ENCODE results near the gene FGF12. TPM values are rescaled to one million over a fixed set of nuclear protein-coding genes. Genes with fewer than 3 reads are reported as not detected.

FGF12 gene
- polyA plus RNA-seq, 1 experiment: 0.11 TPM

DNA sequence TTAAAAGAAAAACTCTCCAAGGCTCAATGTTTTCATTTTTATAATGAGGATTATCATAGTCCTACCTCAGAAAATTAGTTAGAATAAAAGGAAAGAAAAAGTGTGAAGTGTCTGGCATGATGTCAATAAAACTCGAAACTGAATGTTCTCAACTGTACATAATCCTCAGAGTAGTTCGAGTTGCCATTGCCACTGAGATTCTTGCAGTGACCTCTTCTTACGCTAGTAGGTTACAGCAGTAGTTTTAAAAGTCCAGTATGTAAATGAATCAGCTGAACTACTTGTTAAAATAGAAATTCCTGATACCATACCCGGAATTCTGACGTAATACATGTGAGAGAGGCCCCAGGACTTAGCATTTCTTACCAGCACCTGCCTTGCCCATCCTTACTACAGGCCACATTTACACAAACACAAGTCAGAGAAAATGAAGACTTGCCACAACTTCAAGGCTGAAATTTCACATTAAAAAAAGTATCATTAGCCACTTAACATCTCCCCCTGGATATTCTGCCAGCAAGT lies 502.6 kb downstream of the FGF12 start:
- TF ChIP-seq CTCF (IDR thresholded peaks at IDR 0.05; ENCODE audit: insufficient read depth, low read depth, low read length): no peak
- POLR2A ChIA-PET: no interaction called here
- CTCF ChIA-PET: no interaction called here

DNA sequence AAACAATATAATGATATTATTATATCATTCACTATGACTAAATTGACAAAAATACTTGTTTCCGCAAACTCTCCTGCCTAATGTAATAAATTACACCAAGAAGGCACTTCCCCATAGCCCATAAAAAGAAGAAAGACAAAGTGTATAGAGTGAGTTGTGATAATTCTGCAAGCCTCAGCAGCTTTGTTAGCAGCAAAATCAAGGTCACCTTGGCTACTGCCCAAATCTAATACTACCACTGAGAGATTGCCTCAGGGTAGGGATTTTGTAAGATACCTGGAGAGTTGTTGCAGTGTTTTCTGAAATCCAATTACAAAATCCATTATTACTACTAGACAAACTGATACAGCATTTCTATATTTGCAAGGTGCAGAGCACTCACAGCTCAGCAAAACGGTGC lies 503.5 kb downstream of the FGF12 start:
- CTCF ChIA-PET: no interaction called here
- DNase-seq (ENCODE audit: low read depth): no peak

More for the DNA sequence above, 502.6 kb downstream of the FGF12 start:
- H3K27me3 ChIP-seq (ENCODE audit: control insufficient read depth, insufficient read depth, low read length): no peaks in the 10 kb centered on the region
- no peaks in the 10 kb centered on the region for H3K36me3 ChIP-seq (ENCODE audit: control insufficient read depth, insufficient read depth, low read length)
- DNase-seq (ENCODE audit: low read depth): no peak
- no peak overlapping the region for H3K4me3 ChIP-seq (ENCODE audit: low read depth, low read length)

DNA sequence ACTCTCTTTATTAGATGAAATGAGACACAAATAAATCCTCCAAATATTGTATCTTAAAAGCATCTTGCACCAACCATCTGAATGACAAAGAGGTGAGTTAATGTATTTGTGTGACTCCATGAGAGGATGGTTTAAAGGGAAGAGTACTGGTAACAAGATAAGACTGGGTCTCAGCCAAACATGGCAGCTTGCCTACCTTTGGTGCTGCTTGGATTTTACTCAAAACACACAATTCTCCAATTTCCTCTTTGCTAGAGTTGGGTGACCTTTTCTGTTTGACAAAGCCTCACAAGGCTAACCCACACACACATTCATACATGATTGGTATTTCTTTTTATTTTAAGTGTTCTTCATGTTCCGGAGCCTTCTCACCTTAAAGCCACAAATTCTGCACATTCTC lies 506.4 kb downstream of the FGF12 start:
- H3K36me3 ChIP-seq (ENCODE audit: control insufficient read depth, insufficient read depth, low read length): no peaks in the 10 kb centered on the region
- POLR2A ChIA-PET: no interaction called here
- no peak for DNase-seq (ENCODE audit: low read depth)
- H3K27me3 ChIP-seq (ENCODE audit: control insufficient read depth, insufficient read depth, low read length): no peaks in the 10 kb centered on the region
- CTCF ChIA-PET: no interaction called here
- TF ChIP-seq CTCF (IDR thresholded peaks at IDR 0.05; ENCODE audit: insufficient read depth, low read depth, low read length): no peak
- no peak overlapping the region for H3K4me3 ChIP-seq (ENCODE audit: low read depth, low read length)

More for the DNA sequence above, 503.5 kb downstream of the FGF12 start:
- H3K4me3 ChIP-seq (ENCODE audit: low read depth, low read length): no peak overlapping the region
- POLR2A ChIA-PET: no interaction called here
- no peaks in the 10 kb centered on the region for H3K27me3 ChIP-seq (ENCODE audit: control insufficient read depth, insufficient read depth, low read length)
- TF ChIP-seq CTCF (IDR thresholded peaks at IDR 0.05; ENCODE audit: insufficient read depth, low read depth, low read length): no peak
- H3K36me3 ChIP-seq (ENCODE audit: control insufficient read depth, insufficient read depth, low read length): no peaks in the 10 kb centered on the region

GRCh38 chr3:192219926-192220325 lies 507.4 kb downstream of the FGF12 start:
- Histone ChIP-seq H3K36me3 (ENCODE audit: control insufficient read depth, insufficient read depth, low read length) (no peaks in the 10 kb centered on the region), H3K4me3 (ENCODE audit: low read depth, low read length) (no peak overlapping the region), H3K27me3 (ENCODE audit: control insufficient read depth, insufficient read depth, low read length) (no peaks in the 10 kb centered on the region)
- POLR2A ChIA-PET: no interaction called here
- CTCF ChIA-PET: no interaction called here
- TF ChIP-seq CTCF (IDR thresholded peaks at IDR 0.05; ENCODE audit: insufficient read depth, low read depth, low read length): no peak
- DNase-seq (ENCODE audit: low read depth): no peak

DNA sequence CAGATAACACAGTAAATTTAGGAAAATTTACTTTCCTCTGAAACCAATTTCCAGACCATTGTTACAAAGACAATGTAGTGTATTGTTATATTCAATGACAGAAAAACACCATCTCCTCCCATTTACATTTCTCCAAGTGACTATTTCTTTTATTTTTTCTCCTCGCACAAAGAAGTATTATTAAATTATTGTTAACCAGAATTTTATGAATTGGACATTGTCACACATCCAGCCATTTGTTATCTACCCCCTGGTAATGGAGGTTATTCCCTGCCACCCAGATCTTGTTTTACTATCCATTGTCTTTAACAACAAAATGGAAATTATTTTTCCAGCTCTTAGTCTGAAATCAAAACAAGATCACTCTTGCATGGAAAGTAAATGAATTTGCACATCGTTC lies 511.3 kb downstream of the FGF12 start:
- Histone ChIP-seq H3K36me3 (ENCODE audit: control insufficient read depth, insufficient read depth, low read length) (no peaks in the 10 kb centered on the region), H3K4me3 (ENCODE audit: low read depth, low read length) (no peak overlapping the region), H3K27me3 (ENCODE audit: control insufficient read depth, insufficient read depth, low read length) (no peaks in the 10 kb centered on the region)
- POLR2A ChIA-PET: no interaction called here
- no peak for TF ChIP-seq CTCF (IDR thresholded peaks at IDR 0.05; ENCODE audit: insufficient read depth, low read depth, low read length)
- CTCF ChIA-PET: no interaction called here
- no peak for DNase-seq (ENCODE audit: low read depth)
